Smooth muscle cell (in vitro differentiated cells): Measurements from ENCODE around the gene UXT. TPM values are rescaled to one million over a fixed set of nuclear protein-coding genes. Genes with fewer than 3 reads are reported as not detected.
A peak's percentile ranks its signal among the peaks of the same experiment; 100 is the strongest.

Experiments
- DNase-seq: peaks from one replicate; lab custom pipeline; 2025; ENCODE audit not compliant: unreplicated experiment; lab: John Stamatoyannopoulos, UW
- H2AFZ ChIP-seq: fragments of 200-600 bp; sonication (generic); 2 replicates; pipeline ENCODE4 v1.6.0; 2016; ENCODE audit warnings: antibody characterized with exemption, low read depth, mild to moderate bottlenecking
- H3F3A ChIP-seq: fragments of 200-600 bp; sonication (generic); 2 replicates; pipeline ENCODE4 v1.6.0; 2017; ENCODE audit warnings: antibody characterized with exemption, low read depth
- H3K27ac ChIP-seq: fragments of 200-600 bp; sonication (generic); 2 replicates; pipeline ENCODE4 v1.5.1; 2016; ENCODE audit warnings: low read depth, mild to moderate bottlenecking
- H3K27me3 ChIP-seq: fragments of 200-600 bp; sonication (generic); 2 replicates; pipeline ENCODE4 v1.6.1; 2016; ENCODE audit warnings: low read depth, mild to moderate bottlenecking
- H3K36me3 ChIP-seq: fragments of 200-600 bp; sonication (generic); 2 replicates; pipeline ENCODE4 v1.5.1; 2016; ENCODE audit warnings: low read depth
- H3K4me1 ChIP-seq: fragments of 200-600 bp; sonication (generic); 2 replicates; pipeline ENCODE4 v1.5.1; 2016; ENCODE audit warnings: low read depth
- H3K4me2 ChIP-seq: fragments of 200-600 bp; sonication (generic); 2 replicates; pipeline ENCODE4 v1.6.0; 2016; ENCODE audit warnings: mild to moderate bottlenecking
- H3K4me3 ChIP-seq: fragments of 200-600 bp; sonication (generic); 2 replicates; pipeline ENCODE4 v1.5.1; 2016; ENCODE audit warnings: mild to moderate bottlenecking
- H3K79me2 ChIP-seq: fragments of 200-600 bp; sonication (generic); 2 replicates; pipeline ENCODE4 v1.6.0; 2016; ENCODE audit warnings: low read depth, mild to moderate bottlenecking
- H3K9ac ChIP-seq: fragments of 200-600 bp; sonication (generic); 2 replicates; pipeline ENCODE4 v1.6.0; 2016; ENCODE audit warnings: low read depth
- H3K9me3 ChIP-seq: fragments of 200-600 bp; sonication (generic); replicated peaks from 2 replicates; pipeline ENCODE4 v1.5.1; 2016; ENCODE audit warnings: low read depth
- H4K20me1 ChIP-seq: fragments of 200-600 bp; sonication (generic); 2 replicates; pipeline ENCODE4 v1.6.0; 2016; ENCODE audit warnings: low read depth
- CTCF ChIP-seq: fragments of 200-600 bp; sonication (generic); IDR thresholded peaks from 2 replicates; pipeline ENCODE4 v1.5.1; 2017; ENCODE audit warnings: borderline replicate concordance, mild to moderate bottlenecking, antibody characterized with exemption; ENCODE audit not compliant: insufficient read depth, poor library complexity, severe bottlenecking
- WGBS: methylation state at CpG from one replicate; pipeline ENCODE4 v1.1.7; 2016; ENCODE audit warnings: low lambda C conversion rate; 5-methylcytosine and 5-hydroxymethylcytosine counted together
- polyA plus RNA-seq: library from polyadenylated mRNA; unstranded; fragments of >200 nt; fragmentation: Nextera tagmentation; extraction: Ambion mirVana; gene quantifications from 2 replicates; pipeline ENCODE4 v1.2.1, GENCODE V29; 2016
- total RNA-seq: library from RNA; depleted of rRNA; stranded (reverse); fragments of >200 nt; gene quantifications from 2 replicates; pipeline ENCODE4 v1.2.3, GENCODE V29; 2014

The UXT gene
- total and polyA plus RNA-seq, 2 experiments from 2014 or later = 204 to 230 TPM

GRCh38 chrX:47664737-47665136 lies 5.8 kb upstream of the UXT start:
- H3K4me3 ChIP-seq = no peak overlapping the region
- peak overlapping the region; percentile 26 for H3K9ac ChIP-seq
- no peaks in the 10 kb centered on the region for H3K9me3 ChIP-seq
- H3K4me1 ChIP-seq = no peaks in the 10 kb centered on the region
- H2AFZ ChIP-seq = no peak overlapping the region
- H3F3A ChIP-seq = peaks cover 7% of the 10 kb centered on the region
- 46% methylated on average over 5 of the region's 5 CpGs for WGBS
- H4K20me1 ChIP-seq = no peaks in the 10 kb centered on the region
- no peaks in the 10 kb centered on the region for H3K36me3 ChIP-seq
- H3K27me3 ChIP-seq = no peaks in the 10 kb centered on the region
- peak overlapping the region; percentile 94 for H3K27ac ChIP-seq
- H3K79me2 ChIP-seq = no peaks in the 10 kb centered on the region
- TF ChIP-seq CTCF = no peak
- peak overlapping the region; percentile 60 for H3K4me2 ChIP-seq
- no peak for DNase-seq

GRCh38 chrX:47662144-47662657 lies 3.2 kb upstream of the UXT start:
- Histone ChIP-seq H3K79me2 (peaks cover 9% of the 10 kb centered on the region), H3F3A (peaks cover 7% of the 10 kb centered on the region), H2AFZ (no peak overlapping the region), H3K4me1 (no peaks in the 10 kb centered on the region), H3K36me3 (no peaks in the 10 kb centered on the region), H3K9ac (peak overlapping the region; percentile 61), H3K4me2 (peak overlapping the region; percentile 29), H3K9me3 (no peaks in the 10 kb centered on the region), H3K4me3 (no peak overlapping the region), H3K27me3 (no peaks in the 10 kb centered on the region), H4K20me1 (no peaks in the 10 kb centered on the region), H3K27ac (peak overlapping the region; percentile 98)
- TF ChIP-seq CTCF = no peak
- no peak for DNase-seq
- 58% methylated on average over 1 of the region's 1 CpG for WGBS

GRCh38 chrX:47661539-47661938 lies 2.6 kb upstream of the UXT start:
- DNase-seq = no peak
- peak overlapping the region; percentile 15 for H3K4me2 ChIP-seq
- H3F3A ChIP-seq = peaks cover 7% of the 10 kb centered on the region
- no peak overlapping the region for H3K4me3 ChIP-seq
- no peaks in the 10 kb centered on the region for H3K27me3 ChIP-seq
- no peak overlapping the region for H3K9ac ChIP-seq
- 80% methylated on average over 7 of the region's 7 CpGs for WGBS
- no peak overlapping the region for H2AFZ ChIP-seq
- no peaks in the 10 kb centered on the region for H4K20me1 ChIP-seq
- peak overlapping the region; percentile 98 for H3K27ac ChIP-seq
- no peaks in the 10 kb centered on the region for H3K9me3 ChIP-seq
- TF ChIP-seq CTCF = no peak
- H3K79me2 ChIP-seq = peaks cover 9% of the 10 kb centered on the region
- H3K4me1 ChIP-seq = no peaks in the 10 kb centered on the region
- no peaks in the 10 kb centered on the region for H3K36me3 ChIP-seq

GRCh38 chrX:47659421-47659726 lies 394 bp upstream of the UXT start:
- 69% methylated on average over 8 of the region's 8 CpGs for WGBS
- peak overlapping the region; percentile 98 for H3K27ac ChIP-seq
- peak overlapping the region; percentile 66 for H3K4me3 ChIP-seq
- no peak for TF ChIP-seq CTCF
- no peak overlapping the region for H2AFZ ChIP-seq
- H4K20me1 ChIP-seq = no peaks in the 10 kb centered on the region
- H3K4me1 ChIP-seq = no peaks in the 10 kb centered on the region
- peaks cover 9% of the 10 kb centered on the region for H3K79me2 ChIP-seq
- no peaks in the 10 kb centered on the region for H3K9me3 ChIP-seq
- peak overlapping the region; percentile 72 for H3K4me2 ChIP-seq
- H3K27me3 ChIP-seq = no peaks in the 10 kb centered on the region
- H3K36me3 ChIP-seq = no peaks in the 10 kb centered on the region
- DNase-seq = no peak
- peak overlapping the region; percentile 26 for H3K9ac ChIP-seq
- H3F3A ChIP-seq = peaks cover 7% of the 10 kb centered on the region
